Retinal pigment epithelial cell (primary cell): ENCODE data around the gene GRB10.

Experiments used
- DNase-seq: peaks from one replicate; pipeline ENCODE4 v3.0.0-alpha.2; 2010; ENCODE audit warnings: low read depth
- H3K4me3 ChIP-seq: 2 replicates; pipeline ENCODE4 v1.5.1; 2011; ENCODE audit warnings: mild to moderate bottlenecking, low read length, control low read depth, moderate library complexity
- TF ChIP-seq, protein P1 (sequence below): conservative IDR thresholded peaks from 2 replicates; pipeline ENCODE4 v1.5.1; 2011; ENCODE audit warnings: low read depth, low read length, control low read depth, inconsistent platforms

Gene GRB10

DNA sequence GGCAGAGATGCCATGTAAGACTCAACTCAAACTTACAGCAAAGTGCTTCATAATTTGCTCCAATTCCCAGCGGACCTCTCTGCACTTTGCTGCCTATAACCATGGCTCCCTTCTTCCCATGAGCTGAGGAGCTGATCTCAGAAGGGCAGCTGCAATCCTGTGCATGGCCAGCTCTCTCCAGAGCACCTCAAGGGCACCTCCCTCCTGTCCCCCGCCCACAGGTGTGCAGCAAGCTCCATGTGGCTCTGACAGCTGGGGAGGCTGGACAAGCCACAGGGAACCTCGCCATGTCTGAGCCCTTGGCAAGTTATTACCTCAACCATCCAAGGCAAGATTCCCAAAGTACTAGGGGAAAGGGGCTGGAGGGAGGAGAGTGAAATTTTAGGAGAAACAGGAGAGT lies 156.4 kb downstream of the GRB10 start:
- H3K4me3 ChIP-seq = no peak overlapping the region
- no peak for DNase-seq
- TF ChIP-seq, protein P1, sequence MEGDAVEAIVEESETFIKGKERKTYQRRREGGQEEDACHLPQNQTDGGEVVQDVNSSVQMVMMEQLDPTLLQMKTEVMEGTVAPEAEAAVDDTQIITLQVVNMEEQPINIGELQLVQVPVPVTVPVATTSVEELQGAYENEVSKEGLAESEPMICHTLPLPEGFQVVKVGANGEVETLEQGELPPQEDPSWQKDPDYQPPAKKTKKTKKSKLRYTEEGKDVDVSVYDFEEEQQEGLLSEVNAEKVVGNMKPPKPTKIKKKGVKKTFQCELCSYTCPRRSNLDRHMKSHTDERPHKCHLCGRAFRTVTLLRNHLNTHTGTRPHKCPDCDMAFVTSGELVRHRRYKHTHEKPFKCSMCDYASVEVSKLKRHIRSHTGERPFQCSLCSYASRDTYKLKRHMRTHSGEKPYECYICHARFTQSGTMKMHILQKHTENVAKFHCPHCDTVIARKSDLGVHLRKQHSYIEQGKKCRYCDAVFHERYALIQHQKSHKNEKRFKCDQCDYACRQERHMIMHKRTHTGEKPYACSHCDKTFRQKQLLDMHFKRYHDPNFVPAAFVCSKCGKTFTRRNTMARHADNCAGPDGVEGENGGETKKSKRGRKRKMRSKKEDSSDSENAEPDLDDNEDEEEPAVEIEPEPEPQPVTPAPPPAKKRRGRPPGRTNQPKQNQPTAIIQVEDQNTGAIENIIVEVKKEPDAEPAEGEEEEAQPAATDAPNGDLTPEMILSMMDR = no peak

DNA sequence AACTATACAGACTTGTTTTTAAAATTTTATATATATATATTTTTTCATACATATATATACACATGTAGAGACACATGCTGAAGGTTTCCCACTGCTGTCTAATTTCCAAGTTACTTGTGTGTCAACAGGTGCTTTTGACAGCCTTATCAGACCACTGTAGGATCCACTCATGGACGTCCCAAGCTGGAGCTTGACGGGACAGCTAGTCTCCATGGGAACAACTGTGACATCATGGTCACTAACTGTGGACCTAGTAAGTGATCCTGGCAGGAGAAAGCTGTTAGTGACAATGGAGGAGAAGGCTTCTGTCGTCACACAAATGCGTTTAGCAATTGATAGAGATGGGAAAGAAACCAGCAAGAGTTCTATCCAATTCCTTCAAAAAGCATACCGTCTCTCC lies 157.3 kb downstream of the GRB10 start:
- no peak overlapping the region for H3K4me3 ChIP-seq
- TF ChIP-seq, protein P1 = no peak
- no peak for DNase-seq

DNA sequence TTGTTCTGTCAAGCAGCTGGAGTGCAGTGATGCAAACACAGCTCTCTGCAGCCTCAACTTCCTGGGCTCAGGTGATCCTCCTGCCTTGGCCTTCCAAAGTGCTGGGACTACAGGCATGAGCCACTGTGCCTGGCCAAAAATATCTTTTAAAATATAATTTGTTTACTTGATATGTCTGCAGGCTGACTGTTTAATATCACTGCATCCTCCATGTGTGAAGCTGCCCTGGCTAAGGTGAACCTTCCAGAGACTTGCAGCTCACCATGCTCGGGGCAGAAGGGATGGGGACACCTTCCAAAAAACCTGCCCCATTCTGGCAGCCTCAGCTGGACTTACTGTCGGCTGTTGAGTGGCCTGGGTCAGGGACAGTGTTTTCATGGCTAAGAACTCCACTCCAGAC lies 159.9 kb downstream of the GRB10 start:
- H3K4me3 ChIP-seq = no peak overlapping the region
- no peak for DNase-seq
- TF ChIP-seq, protein P1 = no peak

DNA sequence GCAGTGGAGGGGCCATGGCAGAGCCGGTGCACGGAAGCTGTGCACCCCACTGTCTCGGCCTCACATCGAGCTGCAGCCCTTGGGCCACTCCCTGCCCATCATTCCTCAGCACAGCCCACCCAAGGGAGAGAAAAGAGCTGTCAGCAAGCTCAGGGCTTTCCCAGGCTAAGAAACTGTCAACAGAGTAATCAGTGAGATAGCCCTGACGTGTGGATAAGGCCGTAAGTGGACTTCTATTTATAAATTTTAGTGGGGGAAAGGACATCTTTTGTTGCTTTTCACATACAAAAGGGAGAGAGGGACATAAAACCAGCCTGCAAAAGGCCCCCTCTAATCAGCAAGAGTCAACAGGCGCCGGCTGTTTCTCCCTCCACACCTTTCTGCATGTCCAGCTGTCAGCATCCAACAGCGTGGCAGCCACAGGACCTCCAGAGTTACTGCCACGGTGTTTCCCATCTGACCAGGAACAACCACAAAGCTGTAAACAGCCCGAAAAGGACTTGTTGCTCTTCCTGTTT lies 160.7 kb downstream of the GRB10 start:
- no peak overlapping the region for H3K4me3 ChIP-seq
- TF ChIP-seq, protein P1 = no peak
- no peak for DNase-seq

DNA sequence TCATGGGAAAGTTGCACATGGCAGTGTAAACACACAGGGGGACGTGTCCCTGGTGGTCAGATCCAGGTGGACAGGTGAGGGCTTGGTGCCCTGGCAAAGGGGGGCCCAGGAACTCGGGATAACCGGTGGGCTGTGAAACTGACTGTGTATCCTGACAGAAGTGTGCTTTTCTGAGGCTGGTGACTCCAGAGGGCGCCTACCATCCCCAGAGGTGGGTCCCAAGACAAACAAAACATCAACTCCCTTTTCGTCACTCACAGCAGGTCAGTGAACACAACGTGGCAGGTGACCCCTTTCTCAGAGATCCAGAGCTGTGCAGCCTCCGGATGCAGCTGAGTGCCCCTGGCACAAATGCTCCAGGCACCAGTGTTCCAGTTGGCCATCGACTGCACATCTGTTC lies 161.5 kb downstream of the GRB10 start:
- DNase-seq = no peak
- TF ChIP-seq, protein P1 = no peak
- no peak overlapping the region for H3K4me3 ChIP-seq

DNA sequence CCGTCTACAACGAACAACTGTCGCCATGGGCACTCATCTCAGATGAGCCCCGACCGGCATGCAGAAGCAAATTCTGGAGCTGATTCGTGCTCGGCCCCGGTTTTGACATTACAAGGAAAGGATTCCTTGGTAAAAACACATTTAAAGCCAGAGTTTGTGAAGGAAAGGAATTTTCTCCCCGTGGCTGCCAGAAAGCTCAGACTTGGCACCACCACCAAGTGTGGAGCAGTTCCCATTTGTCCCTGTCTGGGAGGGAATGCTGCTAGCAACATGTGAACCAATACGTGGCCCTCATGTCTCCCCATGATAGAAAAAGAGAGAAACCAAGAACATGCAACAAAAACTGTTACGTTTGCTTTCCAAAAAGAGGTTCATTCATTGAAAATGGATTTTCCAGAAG lies 162.3 kb downstream of the GRB10 start:
- TF ChIP-seq, protein P1 = no peak
- H3K4me3 ChIP-seq = no peak overlapping the region
- DNase-seq = no peak

DNA sequence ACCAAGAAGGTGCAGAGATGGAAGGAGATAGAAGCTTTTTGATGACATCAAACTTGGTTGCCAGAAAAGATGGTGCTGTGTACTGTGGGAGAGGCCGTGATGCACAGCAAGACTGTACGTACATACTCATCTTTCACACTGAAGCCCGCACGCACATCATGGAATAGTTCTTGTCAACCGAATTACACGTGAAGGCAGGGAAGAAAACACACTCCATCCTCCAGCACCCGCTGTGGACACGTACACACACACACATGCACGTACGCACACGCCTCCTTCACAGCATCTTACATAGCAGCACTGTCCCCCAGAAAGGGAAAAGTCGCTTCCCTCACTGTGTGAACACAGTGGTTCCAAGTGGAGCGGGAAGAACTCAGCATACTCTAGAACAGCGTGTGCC lies 163.0 kb downstream of the GRB10 start:
- no peak overlapping the region for H3K4me3 ChIP-seq
- no peak for DNase-seq
- TF ChIP-seq, protein P1 = no peak
